Measurements from ENCODE around the gene ATOSB. TPM values are rescaled to one million over a fixed set of nuclear protein-coding genes. Genes with fewer than 3 reads are reported as not detected.

Gene ATOSB
- 18.8 and 23.7 TPM in 2 replicates for total RNA-seq

GRCh38 chr9:35115680-35116538 is at the start of gene ATOSB:
TSS of gene ATOSB (minus strand) at chr9:35115862. CDS start at chr9:35108274, 7,588 bp downstream.

GRCh38 chr9:35161713-35162604 is 46.3 kb upstream of the ATOSB start, which contains the start of gene UNC13B:
TSS of gene UNC13B (plus strand) at chr9:35162009. CDS start at chr9:35162284, 275 bp downstream.

GRCh38 chr9:35102769-35103659 is 12.6 kb downstream of the ATOSB start, which contains the start of gene STOML2:
TSS of gene STOML2 (minus strand) at chr9:35103131. CDS start at chr9:35103094, 37 bp downstream.

GRCh38 chr9:35096035-35096849 is 19.4 kb downstream of the ATOSB start, which contains the start of gene PIGO:
TSS of gene PIGO (minus strand) at chr9:35096591. CDS start at chr9:35095565, 1,026 bp downstream.

GRCh38 chr9:35079426-35080341 is 36.0 kb downstream of the ATOSB start, which contains the start of gene FANCG:
TSS of gene FANCG (minus strand) at chr9:35079942. CDS start at chr9:35079524, 418 bp downstream.

GRCh38 chr9:35072461-35073278 is 43.0 kb downstream of the ATOSB start, which contains the start of gene VCP:
TSS of gene VCP (minus strand) at chr9:35072625. CDS start at chr9:35072353, 272 bp downstream.

Other genes starting within 250 kb of the ATOSB start
- 0.11 and 0.26 TPM in 2 replicates for gene PHF24, start 157.6 kb downstream of the ATOSB start, total RNA-seq
- 8.5 and 13.1 TPM in 2 replicates for gene DNAJB5, start 126.1 kb downstream of the ATOSB start, total RNA-seq
- gene VCP, start 43.2 kb downstream of the ATOSB start, total RNA-seq = 254 and 283 TPM in 2 replicates
- gene FANCG, start 35.9 kb downstream of the ATOSB start, total RNA-seq = 10.5 and 12.2 TPM in 2 replicates
- gene PIGO, start 19.3 kb downstream of the ATOSB start, total RNA-seq = 10.6 and 13.5 TPM in 2 replicates
- gene STOML2, start 12.7 kb downstream of the ATOSB start, total RNA-seq = 114 and 128 TPM in 2 replicates
- gene UNC13B, start 46.1 kb upstream of the ATOSB start, total RNA-seq = 15.0 and 15.5 TPM in 2 replicates

All from articular chondrocyte of knee joint (primary cell).